Endothelial cell of umbilical vein (primary cell): ENCODE data around the gene SATB2. TPM values are rescaled to one million over a fixed set of nuclear protein-coding genes. Genes with fewer than 3 reads are reported as not detected.

Source experiments
- BruUV-seq: library from RNA; stranded (reverse); fragments of 400-500 nt; replicated peaks from 2 replicates; lab custom pipeline; 2021; lab: Mats Ljungman, UMichigan
- CTCF ChIA-PET: fragments of 300-600, 350-600 bp; sonication (Branson Sonifier 250); formaldehyde crosslinking; loops from one replicate; lab custom pipeline; 2021; ENCODE audit warnings: antibody characterized with exemption, inconsistent platforms; lab: Charles Lee
- POLR2A ChIA-PET: fragments of 300-600, 350-600 bp; sonication (Branson Sonifier 250); formaldehyde crosslinking; loops from one replicate; lab custom pipeline; 2021; ENCODE audit warnings: antibody characterized with exemption, inconsistent platforms; lab: Charles Lee
- DNase-seq: peaks from one replicate; pipeline ENCODE4 v3.0.0-alpha.2; 2011; ENCODE audit warnings: low read depth, low spot score
- FAIRE-seq: peaks from 2 replicates; lab custom pipeline; 2011; peaks lifted over from hg19 to GRCh38; lab: Jason Lieb, UNC
- H2AFZ ChIP-seq: 2 replicates; pipeline ENCODE4 v1.6.0; 2012; ENCODE audit warnings: low read depth, low read length, control low read depth, inconsistent platforms
- H3K27ac ChIP-seq: 2 replicates; pipeline ENCODE4 v1.5.1; 2011; ENCODE audit warnings: low read depth, mild to moderate bottlenecking, control low read depth, low read length, moderate library complexity; ENCODE audit not compliant: insufficient read depth
- H3K27me3 ChIP-seq, 2 experiments: 2 replicates each; pipeline versions ENCODE4 v1.6.0 to v1.6.1; 2011; ENCODE audit warnings: low read length in 2 of 2, mixed read lengths in 1 of 2; ENCODE audit not compliant: control insufficient read depth in 2 of 2, insufficient read depth in 2 of 2
- H3K36me3 ChIP-seq, 2 experiments: 2 replicates in 1 of 2; 3 replicates in 1 of 2; pipeline ENCODE4 v1.5.1; 2011; ENCODE audit warnings: low read length in 2 of 2, mild to moderate bottlenecking in 1 of 2, moderate library complexity in 1 of 2; ENCODE audit not compliant: control insufficient read depth in 2 of 2, insufficient read depth in 2 of 2; ENCODE audit errors: extremely low read depth in 1 of 2
- H3K4me1 ChIP-seq: 3 replicates; pipeline ENCODE4 v1.5.1; 2011; ENCODE audit warnings: mild to moderate bottlenecking, low read length; ENCODE audit not compliant: control insufficient read depth, insufficient read depth; ENCODE audit errors: extremely low read depth
- H3K4me2 ChIP-seq: 2 replicates; pipeline ENCODE4 v1.6.1; 2011; ENCODE audit warnings: low read length, control low read depth, mixed read lengths; ENCODE audit not compliant: insufficient read depth
- H3K4me3 ChIP-seq, 3 experiments: fragments of 200-600 bp in 1 of 3; sonication (generic), shearing (Covaris generic) in 1 of 3; replicated peaks in 1 of 3; 2 replicates each; pipeline ENCODE4 v1.5.1; 2011 to 2016; ENCODE audit warnings: control low read depth in 3 of 3, low read length in 3 of 3, mild to moderate bottlenecking in 2 of 3, inconsistent platforms in 1 of 3, low read depth in 1 of 3, moderate library complexity in 1 of 3; ENCODE audit not compliant: insufficient read depth in 1 of 3
- H3K79me2 ChIP-seq: 2 replicates; pipeline ENCODE4 v1.6.0; 2012; ENCODE audit warnings: low read length, inconsistent platforms; ENCODE audit not compliant: control insufficient read depth, insufficient read depth
- H3K9ac ChIP-seq: replicated peaks from 2 replicates; pipeline ENCODE3; 2011; ENCODE audit warnings: low read length, control low read depth; ENCODE audit not compliant: insufficient read depth; ENCODE audit errors: extremely low read depth
- H3K9me1 ChIP-seq: replicated peaks from 3 replicates; pipeline ENCODE4 v1.6.0; 2011; ENCODE audit warnings: mild to moderate bottlenecking, low read length; ENCODE audit not compliant: control insufficient read depth, insufficient read depth; ENCODE audit errors: extremely low read depth
- H3K9me3 ChIP-seq: replicated peaks from 2 replicates; pipeline ENCODE4 v1.5.1; 2012; ENCODE audit warnings: low read length, inconsistent platforms; ENCODE audit not compliant: control insufficient read depth, insufficient read depth
- H4K20me1 ChIP-seq: replicated peaks from 2 replicates; pipeline ENCODE3; 2011; ENCODE audit warnings: mild to moderate bottlenecking, low read length; ENCODE audit not compliant: control insufficient read depth, insufficient read depth; ENCODE audit errors: extremely low read depth
- EZH2 ChIP-seq: IDR thresholded peaks from 2 replicates; pipeline ENCODE4 v1.6.1; 2012; ENCODE audit warnings: borderline replicate concordance, low read depth, mild to moderate bottlenecking, moderate library complexity, low read length, inconsistent platforms; ENCODE audit not compliant: severe bottlenecking
- FOS ChIP-seq: IDR thresholded peaks from 2 replicates; pipeline ENCODE4 v1.6.1; 2011; ENCODE audit warnings: mild to moderate bottlenecking, low read length, moderate library complexity, borderline replicate concordance; ENCODE audit not compliant: insufficient read depth
- GATA2 ChIP-seq: IDR thresholded peaks from 2 replicates; pipeline ENCODE4 v1.7.0; 2011; ENCODE audit warnings: low read depth, mild to moderate bottlenecking, moderate library complexity, mixed read lengths, low read length; ENCODE audit not compliant: insufficient read length, insufficient read depth
- JUN ChIP-seq: IDR thresholded peaks from 2 replicates; pipeline ENCODE4 v1.6.1; 2011; ENCODE audit warnings: borderline replicate concordance, low read depth; ENCODE audit not compliant: insufficient read length, insufficient read depth
- MAX ChIP-seq: IDR thresholded peaks from 2 replicates; pipeline ENCODE4 v1.6.1; 2011; ENCODE audit not compliant: insufficient read depth, insufficient read length
- MYC ChIP-seq: IDR thresholded peaks from one replicate; pipeline ENCODE4 v1.6.1; 2011; ENCODE audit warnings: mild to moderate bottlenecking, low read depth, low read length
- POLR2A ChIP-seq: IDR thresholded peaks from 2 replicates; pipeline ENCODE4 v1.6.1; 2012; ENCODE audit warnings: low read depth, mild to moderate bottlenecking, control low read depth, low read length
- POLR2AphosphoS5 ChIP-seq: IDR thresholded peaks from 2 replicates; pipeline ENCODE4 v1.6.1; 2012; ENCODE audit warnings: low read depth, mild to moderate bottlenecking, control low read depth, low read length, moderate library complexity; ENCODE audit not compliant: insufficient read depth
- dilution Hi-C: fragments of 300-500 bp; cut with MboI; formaldehyde crosslinking; loops from one replicate; pipeline ENCODE4 v1.15.0; 2019; ENCODE audit warnings: low sequenced_read_pairs; ENCODE audit not compliant: extremely low pct_ligation_motif_present
- intact Hi-C: fragments of 100-400 bp; cut with micrococcal nuclease; formaldehyde crosslinking; loops from one replicate; pipeline ENCODE4 v1.10.0; 2022
- polyA plus RNA-seq, 4 experiments: library from polyadenylated mRNA; depleted of rRNA in 3 of 4; stranded (reverse) in 3 of 4; unstranded in 1 of 4; fragments of >200 nt; gene quantifications; 2 replicates each; pipeline versions ENCODE4 v1.2.1 to v1.2.3, GENCODE V29; 2011 to 2012; ENCODE audit warnings: missing spikeins in 1 of 4
- total RNA-seq: library from RNA; stranded (reverse); gene quantifications from 2 replicates; pipeline ENCODE4 v1.2.3, GENCODE V29; 2021
- TF ChIP-seq, protein P1 (sequence below), 2 donors: IDR thresholded peaks; 1 replicate in 1 of 2; 2 replicates in 1 of 2; pipeline ENCODE4 v1.5.1; 2011; ENCODE audit warnings: low read length in 2 of 2, mild to moderate bottlenecking in 2 of 2, moderate library complexity in 2 of 2, control low read depth in 1 of 2, inconsistent platforms in 1 of 2, low read depth in 1 of 2; ENCODE audit not compliant: insufficient read depth in 1 of 2; ENCODE audit errors: extremely low read depth in 1 of 2

Gene SATB2
- total and polyA plus RNA-seq, 2 donors (not counting 3 experiments of a cell fraction or from before 2014, with no cell fraction given), result 0.47 to 1.1 TPM

DNA sequence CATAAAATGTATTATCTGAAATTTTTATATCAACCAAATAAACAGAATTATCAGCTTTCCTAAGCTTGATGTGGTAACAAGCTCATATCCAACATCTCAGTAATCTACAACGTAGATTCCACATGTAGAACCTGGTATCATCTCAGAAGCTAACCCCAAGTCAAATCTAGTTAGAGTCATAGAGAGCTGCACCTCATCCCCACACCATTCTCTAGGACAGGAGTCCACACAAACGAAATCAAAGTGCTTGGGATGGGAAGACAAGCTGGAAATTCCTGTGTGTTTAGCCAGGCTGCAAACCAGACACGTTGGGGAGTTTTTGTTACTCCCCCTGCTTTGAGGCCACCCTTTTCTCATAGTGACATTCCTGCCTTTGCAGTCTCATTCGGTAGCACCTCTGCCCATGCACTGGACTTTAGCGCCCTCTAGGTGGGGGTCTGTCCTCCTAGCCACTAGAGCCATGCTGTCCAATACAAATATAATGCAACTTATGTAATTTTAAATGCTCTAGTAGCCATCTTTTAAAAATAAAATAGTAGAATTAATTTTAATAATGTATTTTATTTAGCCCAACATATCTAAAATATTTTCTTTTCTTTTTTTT, 28.1 kb upstream of the SATB2 start:
- peak; percentile 43 for DNase-seq
- H3K36me3 ChIP-seq, result no peaks in the 10 kb centered on the region
- H3K9me3 ChIP-seq, result no peaks in the 10 kb centered on the region
- H4K20me1 ChIP-seq, result no peaks in the 10 kb centered on the region
- H3K9me1 ChIP-seq, result no peaks in the 10 kb centered on the region
- peak; percentile 57 for FAIRE-seq
- intact Hi-C loops, result loop anchor here (1.0 to 5.0 kb wide), 3 partner anchors 251 to 1177 kb away; no protein-coding TSS in a partner anchor
- no peak for TF ChIP-seq JUN
- TF ChIP-seq, protein P1, sequence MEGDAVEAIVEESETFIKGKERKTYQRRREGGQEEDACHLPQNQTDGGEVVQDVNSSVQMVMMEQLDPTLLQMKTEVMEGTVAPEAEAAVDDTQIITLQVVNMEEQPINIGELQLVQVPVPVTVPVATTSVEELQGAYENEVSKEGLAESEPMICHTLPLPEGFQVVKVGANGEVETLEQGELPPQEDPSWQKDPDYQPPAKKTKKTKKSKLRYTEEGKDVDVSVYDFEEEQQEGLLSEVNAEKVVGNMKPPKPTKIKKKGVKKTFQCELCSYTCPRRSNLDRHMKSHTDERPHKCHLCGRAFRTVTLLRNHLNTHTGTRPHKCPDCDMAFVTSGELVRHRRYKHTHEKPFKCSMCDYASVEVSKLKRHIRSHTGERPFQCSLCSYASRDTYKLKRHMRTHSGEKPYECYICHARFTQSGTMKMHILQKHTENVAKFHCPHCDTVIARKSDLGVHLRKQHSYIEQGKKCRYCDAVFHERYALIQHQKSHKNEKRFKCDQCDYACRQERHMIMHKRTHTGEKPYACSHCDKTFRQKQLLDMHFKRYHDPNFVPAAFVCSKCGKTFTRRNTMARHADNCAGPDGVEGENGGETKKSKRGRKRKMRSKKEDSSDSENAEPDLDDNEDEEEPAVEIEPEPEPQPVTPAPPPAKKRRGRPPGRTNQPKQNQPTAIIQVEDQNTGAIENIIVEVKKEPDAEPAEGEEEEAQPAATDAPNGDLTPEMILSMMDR (IDR thresholded peaks at IDR 0.05; ENCODE audit: extremely low read depth in 1 of 2, insufficient read depth in 1 of 2, low read depth in 1 of 2, low read length in 2 of 2), result peak; percentile 41 to 70
- H3K4me2 ChIP-seq, result no peak overlapping the region
- no peaks in the 10 kb centered on the region for H3K4me1 ChIP-seq
- H3K9ac ChIP-seq, result no peak overlapping the region
- no peak overlapping the region for H2AFZ ChIP-seq
- no peak overlapping the region for H3K4me3 ChIP-seq
- dilution Hi-C loops, result no loop called here
- CTCF ChIA-PET, result interaction anchor here (0.6 to 8.7 kb wide), 11 partner anchors 9 to 1176 kb away, joined by 3 to 317 read pairs (median 4); no protein-coding TSS in a partner anchor
- no peak overlapping the region for H3K27ac ChIP-seq
- no peaks in the 10 kb centered on the region for H3K27me3 ChIP-seq
- no TSS peak for BruUV-seq
- POLR2A ChIA-PET, result no interaction called here
- no peaks in the 10 kb centered on the region for H3K79me2 ChIP-seq

DNA sequence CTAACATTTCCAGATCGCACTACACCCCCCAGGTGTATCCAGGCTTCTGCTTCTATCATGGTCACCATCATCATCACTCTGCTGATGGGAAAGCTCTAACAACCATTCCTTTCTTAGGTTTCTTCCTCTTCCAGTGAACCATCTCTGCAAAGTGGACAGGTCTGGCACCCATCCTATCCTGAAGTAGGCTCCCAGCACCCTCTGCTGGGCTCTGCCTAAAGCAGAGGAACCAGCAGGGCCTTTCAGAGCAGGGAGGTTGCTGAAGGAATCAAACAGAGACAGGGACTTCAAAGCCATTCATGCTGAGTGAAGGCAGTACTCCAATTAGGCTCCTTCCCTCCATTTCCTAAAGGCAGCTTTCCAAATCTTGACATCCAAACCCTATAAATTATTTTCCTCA, 27.2 kb upstream of the SATB2 start:
- Histone ChIP-seq H3K9me1 (no peaks in the 10 kb centered on the region), H3K4me3 (no peak overlapping the region), H3K79me2 (no peaks in the 10 kb centered on the region), H3K4me2 (no peak overlapping the region), H3K9me3 (no peaks in the 10 kb centered on the region), H3K36me3 (no peaks in the 10 kb centered on the region), H3K9ac (no peak overlapping the region), H2AFZ (no peak overlapping the region), H3K27me3 (no peaks in the 10 kb centered on the region), H3K4me1 (no peaks in the 10 kb centered on the region), H4K20me1 (no peaks in the 10 kb centered on the region), H3K27ac (no peak overlapping the region)
- BruUV-seq, result no TSS peak
- DNase-seq, result no peak
- intact Hi-C loops (loop anchor here (5.0 kb wide), 1 partner anchor 252 kb away; no protein-coding TSS in a partner anchor), dilution Hi-C loops (no loop called here)
- no peak for FAIRE-seq
- no peak for TF ChIP-seq MYC
- no peak for TF ChIP-seq MAX
- TF ChIP-seq, protein P1 (IDR thresholded peaks at IDR 0.05; ENCODE audit: extremely low read depth in 1 of 2, insufficient read depth in 1 of 2, low read depth in 1 of 2, low read length in 2 of 2), result no peak
- TF ChIP-seq JUN, result no peak
- TF ChIP-seq GATA2, result no peak
- TF ChIP-seq EZH2, result no peak
- no peak for TF ChIP-seq POLR2A
- no peak for TF ChIP-seq POLR2AphosphoS5
- no peak for TF ChIP-seq FOS
- ChIA-PET POLR2A (no interaction called here), CTCF (interaction anchor here (0.9 to 8.7 kb wide), 9 partner anchors 8 to 1176 kb away, joined by 3 to 317 read pairs (median 7); no protein-coding TSS in a partner anchor)
